ENCODE measurements around the gene GALR3.

GALR3 gene

GRCh38 chr22:37822079-37822833 lies 926 bp upstream of the GALR3 start:
- no peak for DNase-seq (ENCODE audit: low read depth, low spot score)

- no peak for DNase-seq (ENCODE audit: low read depth, low spot score)
These were observed 1.8 kb downstream of the GALR3 start for GRCh38 chr22:37824674-37825641.

- DNase-seq (ENCODE audit: low read depth, low spot score), result no peak
These were observed 3.9 kb downstream of the GALR3 start for GRCh38 chr22:37827056-37827455.

- no peak for DNase-seq (ENCODE audit: low read depth, low spot score)
These were observed 7.1 kb downstream of the GALR3 start for GRCh38 chr22:37830093-37830842.

GRCh38 chr22:37831472-37831871 lies 8.3 kb downstream of the GALR3 start:
- DNase-seq (ENCODE audit: low read depth, low spot score), result no peak

GRCh38 chr22:37832022-37832857 lies 9.1 kb downstream of the GALR3 start:
- DNase-seq (ENCODE audit: low read depth, low spot score), result no peak

GRCh38 chr22:37842015-37842793 lies 19.0 kb downstream of the GALR3 start:
- DNase-seq (ENCODE audit: low read depth, low spot score), result no peak

GRCh38 chr22:37843741-37844089 lies 20.5 kb downstream of the GALR3 start:
- no peak for DNase-seq (ENCODE audit: low read depth, low spot score)

GRCh38 chr22:37844904-37845329 lies 21.7 kb downstream of the GALR3 start:
- DNase-seq (ENCODE audit: low read depth, low spot score), result no peak

- no peak for DNase-seq (ENCODE audit: low read depth, low spot score)
These were observed 23.3 kb downstream of the GALR3 start for GRCh38 chr22:37846433-37846832.

- DNase-seq (ENCODE audit: low read depth, low spot score), result no peak
These were observed 25.5 kb downstream of the GALR3 start for GRCh38 chr22:37848587-37849088.

GRCh38 chr22:37849089-37849751 lies 26.0 kb downstream of the GALR3 start, which contains the start of gene EIF3L:
Gene EIF3L, plus strand, starts transcription at chr22:37849419. Its CDS starts 31 bp downstream, at chr22:37849450.
- peak; percentile 54 for DNase-seq (ENCODE audit: low read depth, low spot score)

GRCh38 chr22:37850801-37851200 lies 27.6 kb downstream of the GALR3 start:
- DNase-seq (ENCODE audit: low read depth, low spot score), result no peak

GRCh38 chr22:37852418-37852817 lies 29.2 kb downstream of the GALR3 start:
- DNase-seq (ENCODE audit: low read depth, low spot score), result no peak

GRCh38 chr22:37854946-37855345 lies 31.8 kb downstream of the GALR3 start:
- no peak for DNase-seq (ENCODE audit: low read depth, low spot score)

GRCh38 chr22:37855462-37855861 lies 32.3 kb downstream of the GALR3 start:
- no peak for DNase-seq (ENCODE audit: low read depth, low spot score)

- no peak for DNase-seq (ENCODE audit: low read depth, low spot score)
These were observed 37.7 kb downstream of the GALR3 start for GRCh38 chr22:37860796-37861421.

GRCh38 chr22:37862570-37863325 lies 39.6 kb downstream of the GALR3 start:
- no peak for DNase-seq (ENCODE audit: low read depth, low spot score)
